ENCODE data around the gene FAM24A. TPM values are rescaled to one million over a fixed set of nuclear protein-coding genes. Genes with fewer than 3 reads are reported as not detected.
"Not testable (repeated sequence)": the region's sequence is repeated elsewhere in the genome, so short reads cannot be mapped to it uniquely, and the experiment has no call there.

FAM24A gene, protein sequence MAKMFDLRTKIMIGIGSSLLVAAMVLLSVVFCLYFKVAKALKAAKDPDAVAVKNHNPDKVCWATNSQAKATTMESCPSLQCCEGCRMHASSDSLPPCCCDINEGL
- total RNA-seq (not detected), polyA plus RNA-seq (ENCODE audit: insufficient read length in 2 of 2) (not detected)
- long read RNA-seq, donor 1: 0 reads
- long read RNA-seq, donor 2: 0 reads
- long read RNA-seq, donor 3: 0 reads
- long read RNA-seq, donor 4: 0 reads

DNA sequence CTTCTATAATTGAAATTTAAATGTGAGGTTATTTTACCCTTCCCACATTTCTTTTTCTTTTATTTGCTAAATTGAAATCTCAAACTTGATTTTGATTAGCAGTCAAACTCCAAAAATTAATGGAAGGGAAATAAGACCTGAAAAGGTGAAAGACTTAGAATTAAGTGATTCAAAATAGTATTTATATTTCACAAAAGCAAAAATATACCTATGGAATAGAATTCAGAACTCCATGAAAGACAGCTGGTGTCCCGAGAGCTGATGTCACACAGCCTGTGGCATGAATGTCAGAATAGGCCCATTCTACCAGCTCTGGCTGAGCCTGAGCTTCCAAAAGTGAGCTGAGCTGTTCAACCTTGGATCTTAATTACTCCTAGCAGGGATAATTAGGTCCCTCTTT, at the start of gene FAM24A:
TSS of gene FAM24A (plus strand) at position 301 of the 400 bp plus-strand sequence. CDS start 1,025 bp downstream, outside the sequence.
- Histone ChIP-seq H3K9me3 (ENCODE audit: control insufficient read depth, insufficient read depth, low read length) (no peaks in the 10 kb centered on the region), H3K27me3 (ENCODE audit: control insufficient read depth, insufficient read depth, low read length) (no peaks in the 10 kb centered on the region), H3K4me3 (ENCODE audit: low read depth, low read length) (no peak within 1 kb of the TSS), H3K4me1 (ENCODE audit: control insufficient read depth, insufficient read depth, low read length) (no peaks in the 10 kb centered on the region), H3K36me3 (ENCODE audit: control insufficient read depth, insufficient read depth, low read length) (no peaks in the 10 kb centered on the region), H3K27ac (ENCODE audit: low read depth, low read length) (no peak within 1 kb of the TSS)
- 57% methylated on average over 1 of the region's 1 CpG for WGBS (ENCODE audit: insufficient coverage)
- DNase-seq (ENCODE audit: low read depth in 4 of 6, low spot score in 6 of 6): no peak

DNA sequence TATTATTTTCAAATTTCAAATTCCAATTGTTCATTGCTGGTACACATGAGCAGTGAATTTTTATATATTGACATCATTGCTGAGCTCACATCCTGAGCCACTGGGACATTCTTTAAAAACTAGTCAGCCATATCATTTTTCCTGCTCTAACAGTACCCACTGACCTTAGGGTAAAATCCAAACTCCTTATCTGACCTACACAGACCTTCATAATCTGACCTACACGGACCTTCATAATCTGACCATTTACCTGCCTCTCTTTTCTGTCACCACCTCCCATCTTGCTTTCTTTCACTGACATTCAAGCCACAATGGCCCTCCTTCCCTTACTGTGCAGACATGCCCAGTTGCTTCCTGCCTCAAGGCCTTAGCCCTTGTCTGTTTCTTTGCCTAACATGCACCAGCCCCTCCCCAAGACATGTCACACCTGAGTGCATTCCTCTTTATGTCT, 48.7 kb upstream of the FAM24A start:
- 87% methylated on average over 1 of the region's 1 CpG for WGBS (ENCODE audit: insufficient coverage)
- Histone ChIP-seq H3K36me3 (ENCODE audit: control insufficient read depth, insufficient read depth, low read length) (no peaks in the 10 kb centered on the region), H3K4me3 (ENCODE audit: low read depth, low read length) (no peak overlapping the region), H3K4me1 (ENCODE audit: control insufficient read depth, insufficient read depth, low read length) (no peaks in the 10 kb centered on the region), H3K27ac (ENCODE audit: low read depth, low read length) (no peak overlapping the region), H3K9me3 (ENCODE audit: control insufficient read depth, insufficient read depth, low read length) (no peaks in the 10 kb centered on the region), H3K27me3 (ENCODE audit: control insufficient read depth, insufficient read depth, low read length) (no peaks in the 10 kb centered on the region)
- no peak for DNase-seq (ENCODE audit: low read depth in 4 of 6, low spot score in 6 of 6)

DNA sequence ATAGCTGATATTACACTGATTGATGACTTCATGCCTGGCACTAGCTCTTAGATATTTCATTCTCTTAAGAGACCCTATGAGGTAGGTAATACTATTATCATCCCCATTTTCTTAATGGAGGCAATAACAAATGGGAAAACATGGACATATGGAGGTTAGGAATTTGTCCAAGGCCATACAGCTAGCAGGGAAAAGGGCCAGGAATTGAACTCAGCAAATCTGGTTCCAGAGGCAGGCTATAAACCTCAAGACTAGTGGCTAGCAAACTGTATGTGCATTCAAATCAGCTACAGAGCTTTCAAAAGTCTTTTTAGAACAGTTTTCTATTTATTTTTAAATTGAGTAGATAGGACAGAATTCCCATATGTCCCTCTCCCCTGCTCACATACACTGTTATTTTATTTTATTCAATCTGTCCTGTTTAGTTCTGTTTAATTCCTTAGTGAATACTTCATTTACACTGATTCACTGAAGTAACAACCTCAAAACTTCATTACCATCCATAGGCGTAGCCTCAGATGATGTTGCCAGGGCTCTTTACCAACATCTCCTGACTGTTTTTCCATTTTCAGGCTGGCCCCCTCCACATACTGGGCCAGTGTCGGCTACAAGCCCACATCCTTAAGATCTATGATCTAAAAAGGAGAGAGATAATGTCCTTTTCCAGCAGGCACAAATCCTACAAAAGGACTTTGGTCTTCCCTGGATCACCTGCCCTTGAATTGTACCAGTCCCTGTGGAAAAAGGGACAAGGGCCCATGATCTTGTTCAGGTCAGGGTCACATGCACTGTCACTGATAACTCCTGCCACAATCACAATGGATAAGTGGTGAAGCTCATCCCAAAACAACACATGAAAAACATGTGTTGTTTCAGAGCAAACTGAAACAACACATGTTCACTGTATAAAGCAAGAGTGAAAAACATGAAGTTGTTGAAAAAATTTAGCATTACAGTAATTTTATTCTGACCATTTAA, 46.9 kb upstream of the FAM24A start:
- H3K4me1 ChIP-seq (ENCODE audit: control insufficient read depth, insufficient read depth, low read length): no peaks in the 10 kb centered on the region
- no peaks in the 10 kb centered on the region for H3K9me3 ChIP-seq (ENCODE audit: control insufficient read depth, insufficient read depth, low read length)
- no peaks in the 10 kb centered on the region for H3K27me3 ChIP-seq (ENCODE audit: control insufficient read depth, insufficient read depth, low read length)
- no peak overlapping the region for H3K27ac ChIP-seq (ENCODE audit: low read depth, low read length)
- DNase-seq (ENCODE audit: low read depth in 4 of 6, low spot score in 6 of 6): peak in 1 of 6 donors; percentile 19
- no peak overlapping the region for H3K4me3 ChIP-seq (ENCODE audit: low read depth, low read length)
- 60% methylated on average over 1 of the region's 2 CpGs for WGBS (ENCODE audit: insufficient coverage)
- no peaks in the 10 kb centered on the region for H3K36me3 ChIP-seq (ENCODE audit: control insufficient read depth, insufficient read depth, low read length)

- no peaks in the 10 kb centered on the region for H3K27me3 ChIP-seq (ENCODE audit: control insufficient read depth, insufficient read depth, low read length)
- no peak for DNase-seq (ENCODE audit: low read depth in 4 of 6, low spot score in 6 of 6)
- H3K4me3 ChIP-seq (ENCODE audit: low read depth, low read length): no peak overlapping the region
- no peak overlapping the region for H3K27ac ChIP-seq (ENCODE audit: low read depth, low read length)
- no peaks in the 10 kb centered on the region for H3K36me3 ChIP-seq (ENCODE audit: control insufficient read depth, insufficient read depth, low read length)
- no peaks in the 10 kb centered on the region for H3K4me1 ChIP-seq (ENCODE audit: control insufficient read depth, insufficient read depth, low read length)
- H3K9me3 ChIP-seq (ENCODE audit: control insufficient read depth, insufficient read depth, low read length): no peaks in the 10 kb centered on the region
- WGBS (ENCODE audit: insufficient coverage): no CpG with 5 or more reads among the region's 2 CpGs
Observed at GRCh38 chr10:122864194-122864592, 46.2 kb upstream of the FAM24A start.

- H3K4me1 ChIP-seq (ENCODE audit: control insufficient read depth, insufficient read depth, low read length): no peaks in the 10 kb centered on the region
- WGBS (ENCODE audit: insufficient coverage): no CpG with 5 or more reads among the region's 1 CpG
- H3K27me3 ChIP-seq (ENCODE audit: control insufficient read depth, insufficient read depth, low read length): no peaks in the 10 kb centered on the region
Observed at GRCh38 chr10:122864901-122865300, 45.5 kb upstream of the FAM24A start.

GRCh38 chr10:122866757-122867482, 43.5 kb upstream of the FAM24A start:
- not testable (repeated sequence) for DNase-seq (ENCODE audit: low read depth in 4 of 6, low spot score in 6 of 6); H3K27me3 ChIP-seq (ENCODE audit: control insufficient read depth, insufficient read depth, low read length); H3K4me1 ChIP-seq (ENCODE audit: control insufficient read depth, insufficient read depth, low read length); H3K9me3 ChIP-seq (ENCODE audit: control insufficient read depth, insufficient read depth, low read length); H3K27ac ChIP-seq (ENCODE audit: low read depth, low read length); H3K36me3 ChIP-seq (ENCODE audit: control insufficient read depth, insufficient read depth, low read length); H3K4me3 ChIP-seq (ENCODE audit: low read depth, low read length)
- 100% methylated on average over 1 of the region's 3 CpGs for WGBS (ENCODE audit: insufficient coverage)

More at GRCh38 chr10:122864901-122865300, 45.5 kb upstream of the FAM24A start:
- DNase-seq (ENCODE audit: low read depth in 4 of 6, low spot score in 6 of 6): no peak
- Histone ChIP-seq H3K27ac (ENCODE audit: low read depth, low read length) (no peak overlapping the region), H3K36me3 (ENCODE audit: control insufficient read depth, insufficient read depth, low read length) (no peaks in the 10 kb centered on the region), H3K4me3 (ENCODE audit: low read depth, low read length) (no peak overlapping the region), H3K9me3 (ENCODE audit: control insufficient read depth, insufficient read depth, low read length) (no peaks in the 10 kb centered on the region)

DNA sequence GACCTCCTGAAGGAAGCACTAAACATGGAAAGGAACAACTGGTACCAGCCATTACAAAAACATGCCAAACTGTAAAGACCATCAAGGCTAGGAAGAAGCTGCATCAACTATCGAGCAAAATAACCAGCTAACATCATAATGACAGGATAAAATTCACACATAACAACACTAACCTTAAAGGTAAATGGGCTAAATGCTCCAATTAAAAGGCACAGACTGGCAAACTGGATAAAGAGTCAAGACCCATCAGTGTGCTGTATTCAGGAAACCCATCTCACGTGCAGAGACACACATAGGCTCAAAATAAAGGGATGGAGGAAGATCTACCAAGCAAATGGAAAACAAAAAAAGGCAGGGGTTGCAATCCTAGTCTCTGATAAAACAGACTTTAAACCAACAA, 41.6 kb upstream of the FAM24A start:
- H3K4me1 ChIP-seq (ENCODE audit: control insufficient read depth, insufficient read depth, low read length); H3K27me3 ChIP-seq (ENCODE audit: control insufficient read depth, insufficient read depth, low read length); DNase-seq (ENCODE audit: low read depth in 4 of 6, low spot score in 6 of 6); H3K36me3 ChIP-seq (ENCODE audit: control insufficient read depth, insufficient read depth, low read length); H3K4me3 ChIP-seq (ENCODE audit: low read depth, low read length); H3K9me3 ChIP-seq (ENCODE audit: control insufficient read depth, insufficient read depth, low read length); H3K27ac ChIP-seq (ENCODE audit: low read depth, low read length): not testable (repeated sequence)
- WGBS (ENCODE audit: insufficient coverage): no CpG with 5 or more reads among the region's 2 CpGs

DNA sequence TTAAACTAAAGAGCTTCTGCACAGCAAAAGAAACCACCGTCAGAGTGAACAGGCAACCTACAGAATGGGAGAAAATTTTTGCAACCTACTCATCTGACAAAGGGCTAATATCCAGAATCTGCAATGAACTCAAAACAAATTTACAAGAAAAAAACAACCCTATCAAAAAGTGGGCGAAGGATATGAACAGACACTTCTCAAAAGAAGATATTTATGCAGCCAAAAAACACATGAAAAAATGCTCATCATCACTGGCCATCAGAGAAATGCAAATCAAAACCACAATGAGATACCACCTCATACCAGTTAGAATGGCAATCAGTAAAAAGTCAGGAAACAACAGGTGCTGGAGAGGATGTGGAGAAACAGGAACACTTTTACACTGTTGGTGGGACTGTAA, 38.5 kb upstream of the FAM24A start:
- not testable (repeated sequence) for DNase-seq (ENCODE audit: low read depth in 4 of 6, low spot score in 6 of 6); H3K4me3 ChIP-seq (ENCODE audit: low read depth, low read length); H3K4me1 ChIP-seq (ENCODE audit: control insufficient read depth, insufficient read depth, low read length); H3K27me3 ChIP-seq (ENCODE audit: control insufficient read depth, insufficient read depth, low read length); H3K36me3 ChIP-seq (ENCODE audit: control insufficient read depth, insufficient read depth, low read length); H3K9me3 ChIP-seq (ENCODE audit: control insufficient read depth, insufficient read depth, low read length); H3K27ac ChIP-seq (ENCODE audit: low read depth, low read length)
- no CpG with 5 or more reads among the region's 2 CpGs for WGBS (ENCODE audit: insufficient coverage)

GRCh38 chr10:122875843-122876466, 34.5 kb upstream of the FAM24A start:
- H3K27ac ChIP-seq (ENCODE audit: low read depth, low read length): no peak overlapping the region
- WGBS (ENCODE audit: insufficient coverage): 41% methylated on average over 4 of the region's 6 CpGs

More at GRCh38 chr10:122875843-122876466, 34.5 kb upstream of the FAM24A start:
- peaks cover 5% of the 10 kb centered on the region for H3K9me3 ChIP-seq (ENCODE audit: control insufficient read depth, insufficient read depth, low read length)
- H3K4me3 ChIP-seq (ENCODE audit: low read depth, low read length): no peak overlapping the region
- H3K27me3 ChIP-seq (ENCODE audit: control insufficient read depth, insufficient read depth, low read length): no peaks in the 10 kb centered on the region
- DNase-seq (ENCODE audit: low read depth in 4 of 6, low spot score in 6 of 6): no peak
- peaks cover 14% of the 10 kb centered on the region for H3K4me1 ChIP-seq (ENCODE audit: control insufficient read depth, insufficient read depth, low read length)
- no peaks in the 10 kb centered on the region for H3K36me3 ChIP-seq (ENCODE audit: control insufficient read depth, insufficient read depth, low read length)
